ENCODE measurements around the gene PDE2A.

PDE2A gene

GRCh38 chr11:72623052-72623451 lies 51.2 kb downstream of the PDE2A start:
- no peaks in the 10 kb centered on the region for H3K9me3 ChIP-seq (ENCODE audit: control insufficient read depth in 2 of 2, low read length in 2 of 2)
- H3K36me3 ChIP-seq (ENCODE audit: control insufficient read depth in 2 of 2, insufficient read depth in 2 of 2, low read length in 2 of 2) = peaks cover 0 to 2% of the 10 kb centered on the region in 2 donors
- no peak overlapping the region for H3K9ac ChIP-seq (ENCODE audit: low read length in 2 of 2)
- no peak overlapping the region for H3K27ac ChIP-seq (ENCODE audit: low read length)
- H3K4me1 ChIP-seq (ENCODE audit: control insufficient read depth, insufficient read depth, low read length) = peaks cover 53% of the 10 kb centered on the region
- no peak overlapping the region for H3K4me3 ChIP-seq (ENCODE audit: low read length in 2 of 2)
- no peaks in the 10 kb centered on the region for H3K27me3 ChIP-seq (ENCODE audit: control insufficient read depth in 1 of 2, insufficient read depth in 2 of 2, low read length in 2 of 2)

DNA sequence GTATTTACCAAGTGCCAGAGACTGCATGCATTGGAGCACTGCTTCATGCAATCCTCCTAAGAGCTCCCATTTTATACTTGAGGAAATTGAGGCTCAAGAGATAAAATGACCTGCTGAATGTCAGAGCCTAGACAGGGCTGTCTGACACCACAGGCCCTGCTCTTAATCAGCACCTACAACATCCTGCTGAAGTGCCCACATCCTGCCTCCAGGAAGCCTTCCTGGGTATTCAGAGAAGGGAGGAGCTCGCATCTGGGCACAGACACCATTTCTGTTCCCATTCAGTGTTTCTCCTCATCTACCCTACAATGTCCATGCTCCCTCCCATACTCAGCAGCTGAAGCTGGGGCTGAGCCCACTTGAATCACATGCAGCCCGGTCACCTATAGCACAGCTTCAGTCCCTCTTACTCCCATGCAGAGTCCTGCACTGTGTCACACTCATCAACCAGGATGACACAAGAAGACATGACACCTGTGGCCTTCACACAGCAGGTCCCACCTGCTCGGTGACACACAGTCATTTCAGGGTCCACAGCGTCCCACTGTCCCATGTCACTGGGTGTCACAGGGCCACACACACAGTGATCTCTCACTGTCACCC lies 53.1 kb downstream of the PDE2A start:
- H3K27ac ChIP-seq (ENCODE audit: low read length) = no peak overlapping the region
- H3K27me3 ChIP-seq (ENCODE audit: control insufficient read depth in 1 of 2, insufficient read depth in 2 of 2, low read length in 2 of 2) = no peaks in the 10 kb centered on the region
- peaks cover 53% of the 10 kb centered on the region for H3K4me1 ChIP-seq (ENCODE audit: control insufficient read depth, insufficient read depth, low read length)
- H3K36me3 ChIP-seq (ENCODE audit: control insufficient read depth in 2 of 2, insufficient read depth in 2 of 2, low read length in 2 of 2) = peaks cover 0 to 2% of the 10 kb centered on the region in 2 donors
- H3K9me3 ChIP-seq (ENCODE audit: control insufficient read depth in 2 of 2, low read length in 2 of 2) = no peaks in the 10 kb centered on the region
- H3K9ac ChIP-seq (ENCODE audit: low read length in 2 of 2) = no peak overlapping the region
- H3K4me3 ChIP-seq (ENCODE audit: low read length in 2 of 2) = no peak overlapping the region

- Histone ChIP-seq H3K4me3 (ENCODE audit: low read length in 2 of 2) (no peak overlapping the region), H3K9ac (ENCODE audit: low read length in 2 of 2) (no peak overlapping the region), H3K27me3 (ENCODE audit: control insufficient read depth in 1 of 2, insufficient read depth in 2 of 2, low read length in 2 of 2) (no peaks in the 10 kb centered on the region), H3K27ac (ENCODE audit: low read length) (peak overlapping the region; percentile 81), H3K9me3 (ENCODE audit: control insufficient read depth in 2 of 2, low read length in 2 of 2) (no peaks in the 10 kb centered on the region), H3K4me1 (ENCODE audit: control insufficient read depth, insufficient read depth, low read length) (peaks cover 53% of the 10 kb centered on the region), H3K36me3 (ENCODE audit: control insufficient read depth in 2 of 2, insufficient read depth in 2 of 2, low read length in 2 of 2) (no peaks in the 10 kb centered on the region)
Observed at GRCh38 chr11:72618803-72619202, 55.4 kb downstream of the PDE2A start.

GRCh38 chr11:72617080-72617762 lies 57.0 kb downstream of the PDE2A start:
- Histone ChIP-seq H3K27me3 (ENCODE audit: control insufficient read depth in 1 of 2, insufficient read depth in 2 of 2, low read length in 2 of 2) (no peaks in the 10 kb centered on the region), H3K4me1 (ENCODE audit: control insufficient read depth, insufficient read depth, low read length) (peaks cover 52% of the 10 kb centered on the region), H3K9me3 (ENCODE audit: control insufficient read depth in 2 of 2, low read length in 2 of 2) (no peaks in the 10 kb centered on the region), H3K9ac (ENCODE audit: low read length in 2 of 2) (peak overlapping the region; percentile 44 to 68), H3K36me3 (ENCODE audit: control insufficient read depth in 2 of 2, insufficient read depth in 2 of 2, low read length in 2 of 2) (no peaks in the 10 kb centered on the region), H3K4me3 (ENCODE audit: low read length in 2 of 2) (peak overlapping the region; percentile 15 to 52), H3K27ac (ENCODE audit: low read length) (peak overlapping the region; percentile 81)

DNA sequence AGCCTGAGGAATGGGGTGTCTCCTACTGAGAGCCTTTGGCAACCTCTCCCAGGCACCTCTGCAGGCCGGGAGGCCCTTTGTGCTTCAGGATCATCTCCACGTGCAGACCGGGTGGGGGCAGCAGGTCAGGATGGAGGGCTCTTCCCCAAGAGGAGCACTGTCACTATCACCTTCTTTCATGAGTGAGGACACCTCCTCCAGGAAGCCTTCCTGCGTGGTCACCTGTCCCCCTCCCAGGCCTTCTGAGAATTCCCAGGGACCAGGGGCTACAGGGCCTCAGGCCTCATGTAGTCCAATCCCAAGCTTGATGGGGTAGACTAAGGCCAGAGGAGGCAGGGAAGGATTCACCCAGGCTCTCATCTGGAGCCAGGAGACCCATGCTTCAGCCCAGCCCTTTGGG lies 57.6 kb downstream of the PDE2A start:
- Histone ChIP-seq H3K9me3 (ENCODE audit: control insufficient read depth in 2 of 2, low read length in 2 of 2) (no peaks in the 10 kb centered on the region), H3K27ac (ENCODE audit: low read length) (peak overlapping the region; percentile 81), H3K36me3 (ENCODE audit: control insufficient read depth in 2 of 2, insufficient read depth in 2 of 2, low read length in 2 of 2) (no peaks in the 10 kb centered on the region), H3K4me3 (ENCODE audit: low read length in 2 of 2) (peak overlapping the region in 1 of 2 donors; percentile 52), H3K4me1 (ENCODE audit: control insufficient read depth, insufficient read depth, low read length) (peaks cover 52% of the 10 kb centered on the region), H3K27me3 (ENCODE audit: control insufficient read depth in 1 of 2, insufficient read depth in 2 of 2, low read length in 2 of 2) (no peaks in the 10 kb centered on the region), H3K9ac (ENCODE audit: low read length in 2 of 2) (peak overlapping the region; percentile 44 to 68)

DNA sequence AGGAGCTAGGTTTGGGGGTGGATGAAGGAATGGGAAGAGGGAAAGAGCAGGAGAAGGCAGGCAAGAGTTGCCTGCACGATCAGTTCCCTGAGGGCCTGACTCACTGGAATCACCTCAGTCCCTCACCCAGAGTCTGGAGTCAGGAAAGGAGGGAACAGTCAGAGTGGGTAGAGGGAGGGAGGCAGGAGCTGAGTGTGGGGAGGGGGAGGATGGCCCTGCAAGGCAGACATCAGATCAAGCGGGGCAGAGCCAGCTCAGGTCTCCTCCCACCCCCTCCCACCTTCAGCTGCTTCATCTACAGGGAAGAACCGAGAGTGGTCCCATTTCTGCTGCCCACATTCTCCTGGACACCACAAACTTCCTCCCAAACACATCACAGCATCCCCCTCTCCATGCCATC lies 58.9 kb downstream of the PDE2A start:
- no peak overlapping the region for H3K27ac ChIP-seq (ENCODE audit: low read length)
- no peak overlapping the region for H3K4me3 ChIP-seq (ENCODE audit: low read length in 2 of 2)
- H3K9me3 ChIP-seq (ENCODE audit: control insufficient read depth in 2 of 2, low read length in 2 of 2) = no peaks in the 10 kb centered on the region
- peaks cover 54% of the 10 kb centered on the region for H3K4me1 ChIP-seq (ENCODE audit: control insufficient read depth, insufficient read depth, low read length)
- H3K27me3 ChIP-seq (ENCODE audit: control insufficient read depth in 1 of 2, insufficient read depth in 2 of 2, low read length in 2 of 2) = no peaks in the 10 kb centered on the region
- H3K36me3 ChIP-seq (ENCODE audit: control insufficient read depth in 2 of 2, insufficient read depth in 2 of 2, low read length in 2 of 2) = no peaks in the 10 kb centered on the region
- peak overlapping the region in 1 of 2 donors; percentile 5 for H3K9ac ChIP-seq (ENCODE audit: low read length in 2 of 2)

GRCh38 chr11:72614381-72614780 lies 59.8 kb downstream of the PDE2A start:
- Histone ChIP-seq H3K27ac (ENCODE audit: low read length) (no peak overlapping the region), H3K4me1 (ENCODE audit: control insufficient read depth, insufficient read depth, low read length) (peaks cover 53% of the 10 kb centered on the region), H3K27me3 (ENCODE audit: control insufficient read depth in 1 of 2, insufficient read depth in 2 of 2, low read length in 2 of 2) (no peaks in the 10 kb centered on the region), H3K9me3 (ENCODE audit: control insufficient read depth in 2 of 2, low read length in 2 of 2) (no peaks in the 10 kb centered on the region), H3K36me3 (ENCODE audit: control insufficient read depth in 2 of 2, insufficient read depth in 2 of 2, low read length in 2 of 2) (no peaks in the 10 kb centered on the region), H3K4me3 (ENCODE audit: low read length in 2 of 2) (no peak overlapping the region), H3K9ac (ENCODE audit: low read length in 2 of 2) (no peak overlapping the region)

DNA sequence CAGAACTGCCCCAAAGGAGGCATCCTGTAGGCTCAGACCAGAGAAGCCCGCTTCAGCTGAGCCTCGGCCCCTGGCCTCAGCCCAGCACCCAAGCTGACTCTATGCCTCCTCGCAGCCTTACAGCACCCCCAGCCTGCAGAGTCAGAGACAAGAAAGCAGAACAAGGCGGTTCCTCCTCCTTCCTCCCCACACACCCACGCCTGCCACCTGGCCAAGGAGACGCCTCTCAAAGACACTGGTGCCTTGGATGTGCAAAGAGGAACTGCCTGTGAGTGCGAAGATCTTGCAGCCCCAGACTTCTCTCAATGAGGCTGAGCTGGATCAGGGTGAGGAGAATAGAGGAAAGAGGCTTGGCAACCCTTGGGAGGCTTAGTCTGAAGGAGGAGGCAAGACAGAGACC lies 60.2 kb downstream of the PDE2A start:
- H3K4me1 ChIP-seq (ENCODE audit: control insufficient read depth, insufficient read depth, low read length) = peaks cover 49% of the 10 kb centered on the region
- H3K36me3 ChIP-seq (ENCODE audit: control insufficient read depth in 2 of 2, insufficient read depth in 2 of 2, low read length in 2 of 2) = no peaks in the 10 kb centered on the region
- H3K27ac ChIP-seq (ENCODE audit: low read length) = no peak overlapping the region
- no peak overlapping the region for H3K4me3 ChIP-seq (ENCODE audit: low read length in 2 of 2)
- H3K27me3 ChIP-seq (ENCODE audit: control insufficient read depth in 1 of 2, insufficient read depth in 2 of 2, low read length in 2 of 2) = no peaks in the 10 kb centered on the region
- no peak overlapping the region for H3K9ac ChIP-seq (ENCODE audit: low read length in 2 of 2)
- H3K9me3 ChIP-seq (ENCODE audit: control insufficient read depth in 2 of 2, low read length in 2 of 2) = no peaks in the 10 kb centered on the region

DNA sequence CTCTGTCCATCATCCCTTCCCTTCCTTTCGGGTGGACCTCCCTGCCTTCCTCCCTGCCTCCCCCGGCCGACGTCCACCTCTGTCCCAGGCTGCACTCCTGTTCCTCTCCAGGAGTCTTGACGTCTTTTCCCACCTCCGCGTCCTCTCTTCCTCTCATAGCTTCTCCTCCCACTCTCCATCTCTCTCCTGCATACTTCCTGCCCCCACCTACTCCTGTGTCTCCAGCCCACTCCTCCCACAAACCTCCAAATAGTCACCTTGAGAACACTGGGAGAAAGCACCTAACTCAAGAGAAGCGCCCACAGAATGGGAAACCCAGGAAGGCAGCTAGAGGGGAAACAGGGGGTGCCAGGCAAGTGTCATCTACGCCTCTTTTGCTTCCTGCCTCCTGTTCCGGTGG lies 60.8 kb downstream of the PDE2A start:
- Histone ChIP-seq H3K4me1 (ENCODE audit: control insufficient read depth, insufficient read depth, low read length) (peaks cover 48% of the 10 kb centered on the region), H3K9ac (ENCODE audit: low read length in 2 of 2) (no peak overlapping the region), H3K36me3 (ENCODE audit: control insufficient read depth in 2 of 2, insufficient read depth in 2 of 2, low read length in 2 of 2) (no peaks in the 10 kb centered on the region), H3K27me3 (ENCODE audit: control insufficient read depth in 1 of 2, insufficient read depth in 2 of 2, low read length in 2 of 2) (no peaks in the 10 kb centered on the region), H3K4me3 (ENCODE audit: low read length in 2 of 2) (no peak overlapping the region), H3K27ac (ENCODE audit: low read length) (no peak overlapping the region), H3K9me3 (ENCODE audit: control insufficient read depth in 2 of 2, low read length in 2 of 2) (no peaks in the 10 kb centered on the region)

GRCh38 chr11:72609476-72609875 lies 64.7 kb downstream of the PDE2A start:
- no peaks in the 10 kb centered on the region for H3K27me3 ChIP-seq (ENCODE audit: control insufficient read depth in 1 of 2, insufficient read depth in 2 of 2, low read length in 2 of 2)
- no peak overlapping the region for H3K27ac ChIP-seq (ENCODE audit: low read length)
- peaks cover 30% of the 10 kb centered on the region for H3K4me1 ChIP-seq (ENCODE audit: control insufficient read depth, insufficient read depth, low read length)

GRCh38 chr11:72609045-72609444 lies 65.2 kb downstream of the PDE2A start:
- H3K9ac ChIP-seq (ENCODE audit: low read length in 2 of 2) = no peak overlapping the region
- no peak overlapping the region for H3K27ac ChIP-seq (ENCODE audit: low read length)
- H3K9me3 ChIP-seq (ENCODE audit: control insufficient read depth in 2 of 2, low read length in 2 of 2) = no peaks in the 10 kb centered on the region
- H3K4me1 ChIP-seq (ENCODE audit: control insufficient read depth, insufficient read depth, low read length) = peaks cover 26% of the 10 kb centered on the region
- peaks cover 3 to 10% of the 10 kb centered on the region in 2 donors for H3K36me3 ChIP-seq (ENCODE audit: control insufficient read depth in 2 of 2, insufficient read depth in 2 of 2, low read length in 2 of 2)
- no peaks in the 10 kb centered on the region for H3K27me3 ChIP-seq (ENCODE audit: control insufficient read depth in 1 of 2, insufficient read depth in 2 of 2, low read length in 2 of 2)
- H3K4me3 ChIP-seq (ENCODE audit: low read length in 2 of 2) = no peak overlapping the region

More at GRCh38 chr11:72609476-72609875, 64.7 kb downstream of the PDE2A start:
- peaks cover under 1 to 6% of the 10 kb centered on the region in 2 donors for H3K36me3 ChIP-seq (ENCODE audit: control insufficient read depth in 2 of 2, insufficient read depth in 2 of 2, low read length in 2 of 2)
- no peak overlapping the region for H3K4me3 ChIP-seq (ENCODE audit: low read length in 2 of 2)
- H3K9me3 ChIP-seq (ENCODE audit: control insufficient read depth in 2 of 2, low read length in 2 of 2) = no peaks in the 10 kb centered on the region
- peak overlapping the region in 1 of 2 donors; percentile 21 for H3K9ac ChIP-seq (ENCODE audit: low read length in 2 of 2)
